ENCODE data around the gene DCC.

The DCC gene

GRCh38 chr18:53101536-53102105 is 761.6 kb downstream of the DCC start:
- H3K27me3 ChIP-seq: no peaks in the 10 kb centered on the region
- no peak for DNase-seq
- no peaks in the 10 kb centered on the region for H3K9me3 ChIP-seq
- no peaks in the 10 kb centered on the region for H3K4me1 ChIP-seq
- H3K36me3 ChIP-seq: no peaks in the 10 kb centered on the region
- no peak overlapping the region for H3K4me3 ChIP-seq (ENCODE audit: low read depth, low read length)
- TF ChIP-seq CTCF (IDR thresholded peaks at IDR 0.05; ENCODE audit: low read depth, low read length): no peak

- H3K9me3 ChIP-seq: no peaks in the 10 kb centered on the region
- no peak for DNase-seq
- no peaks in the 10 kb centered on the region for H3K36me3 ChIP-seq
- no peak for TF ChIP-seq CTCF (IDR thresholded peaks at IDR 0.05; ENCODE audit: low read depth, low read length)
- H3K27me3 ChIP-seq: no peaks in the 10 kb centered on the region
- H3K4me3 ChIP-seq (ENCODE audit: low read depth, low read length): no peak overlapping the region
- no peaks in the 10 kb centered on the region for H3K4me1 ChIP-seq
These were observed 774.4 kb downstream of the DCC start for GRCh38 chr18:53114441-53114840.

GRCh38 chr18:53115876-53116585 is 776.0 kb downstream of the DCC start:
- no peak overlapping the region for H3K4me3 ChIP-seq (ENCODE audit: low read depth, low read length)

GRCh38 chr18:53117851-53118250 is 777.9 kb downstream of the DCC start:
- no peak for DNase-seq
- no peak for TF ChIP-seq CTCF (IDR thresholded peaks at IDR 0.05; ENCODE audit: low read depth, low read length)
- H3K36me3 ChIP-seq: no peaks in the 10 kb centered on the region
- H3K4me1 ChIP-seq: no peaks in the 10 kb centered on the region
- no peaks in the 10 kb centered on the region for H3K27me3 ChIP-seq
- H3K4me3 ChIP-seq (ENCODE audit: low read depth, low read length): no peak overlapping the region
- no peaks in the 10 kb centered on the region for H3K9me3 ChIP-seq

More at GRCh38 chr18:53115876-53116585, 776.0 kb downstream of the DCC start:
- H3K36me3 ChIP-seq: no peaks in the 10 kb centered on the region
- H3K27me3 ChIP-seq: no peaks in the 10 kb centered on the region
- DNase-seq: no peak
- TF ChIP-seq CTCF (IDR thresholded peaks at IDR 0.05; ENCODE audit: low read depth, low read length): no peak
- no peaks in the 10 kb centered on the region for H3K4me1 ChIP-seq
- H3K9me3 ChIP-seq: no peaks in the 10 kb centered on the region

- no peaks in the 10 kb centered on the region for H3K27me3 ChIP-seq
- no peak for DNase-seq
These were observed 786.2 kb downstream of the DCC start for GRCh38 chr18:53126210-53126609.

More at GRCh38 chr18:53126210-53126609, 786.2 kb downstream of the DCC start:
- Histone ChIP-seq H3K36me3 (no peaks in the 10 kb centered on the region), H3K4me3 (ENCODE audit: low read depth, low read length) (no peak overlapping the region), H3K9me3 (no peaks in the 10 kb centered on the region), H3K4me1 (no peaks in the 10 kb centered on the region)
- TF ChIP-seq CTCF (IDR thresholded peaks at IDR 0.05; ENCODE audit: low read depth, low read length): no peak

Measured in BE2C (cell line).